Panc1 (cell line): ENCODE results near the gene PSMB2. TPM values are rescaled to one million over a fixed set of nuclear protein-coding genes. Genes with fewer than 3 reads are reported as not detected.

ENCODE experiments used
- ATAC-seq: fragments of 200-7000 bp; cut with Tn5 transposase; 2 replicates; pipeline ENCODE4 v1.9.1; 2020; ENCODE audit warnings: mild to moderate bottlenecking, moderate library complexity
- BruUV-seq: library from RNA; stranded (reverse); fragments of 400-500 nt; replicated peaks from 2 replicates; lab custom pipeline; 2021; lab: Mats Ljungman, UMichigan
- CTCF ChIA-PET: fragments of 300-600 bp; sonication (Branson Sonifier 250); formaldehyde crosslinking; loops from one replicate; lab custom pipeline; 2022; ENCODE audit warnings: antibody characterized with exemption; lab: Charles Lee
- POLR2A ChIA-PET: fragments of 300-600 bp; sonication (Branson Sonifier 250); formaldehyde crosslinking; loops from one replicate; lab custom pipeline; 2022; ENCODE audit warnings: antibody characterized with exemption; lab: Charles Lee
- DNase-seq: peaks from one replicate; pipeline ENCODE4 v3.0.0-alpha.2; 2010; ENCODE audit warnings: low read depth, low spot score
- H3K27ac ChIP-seq: 2 replicates; pipeline ENCODE4 v1.5.1; 2011; ENCODE audit warnings: mild to moderate bottlenecking, low read length, inconsistent platforms
- H3K27me3 ChIP-seq: fragments of 200-500 bp; sonication (Bioruptor generic); 2 replicates; pipeline ENCODE4 v1.6.0; 2014; ENCODE audit warnings: low read length, inconsistent platforms; ENCODE audit not compliant: control insufficient read depth, insufficient read depth
- H3K36me3 ChIP-seq: fragments of 200-500 bp; sonication (Bioruptor generic); 2 replicates; pipeline ENCODE4 v1.5.1; 2014; ENCODE audit warnings: inconsistent platforms, mild to moderate bottlenecking, low read length, moderate library complexity; ENCODE audit not compliant: control insufficient read depth, insufficient read depth
- H3K4me1 ChIP-seq: 2 replicates; pipeline ENCODE4 v1.5.1; 2011; ENCODE audit warnings: inconsistent platforms, mild to moderate bottlenecking, low read length, moderate library complexity; ENCODE audit not compliant: control insufficient read depth, insufficient read depth
- H3K4me3 ChIP-seq, 2 experiments: 2 replicates each; pipeline ENCODE4 v1.5.1; 2011 to 2012; ENCODE audit warnings: low read depth in 2 of 2, low read length in 2 of 2, mild to moderate bottlenecking in 2 of 2, inconsistent platforms in 1 of 2, moderate library complexity in 1 of 2
- H3K9me3 ChIP-seq: fragments of 200-500 bp; sonication (Bioruptor generic); 2 replicates; pipeline ENCODE4 v1.5.1; 2014; ENCODE audit warnings: low read depth, mild to moderate bottlenecking, inconsistent platforms, low read length, moderate library complexity; ENCODE audit not compliant: control insufficient read depth, insufficient read depth
- CTCF ChIP-seq: fragments of 450-650 bp; IDR thresholded peaks from 2 replicates; pipeline ENCODE4 v1.5.1; 2017; ENCODE audit warnings: mild to moderate bottlenecking
- POLR2AphosphoS5 ChIP-seq: IDR thresholded peaks from 2 replicates; pipeline ENCODE4 v1.6.1; 2012; ENCODE audit warnings: mild to moderate bottlenecking, low read depth, low read length, moderate library complexity
- REST ChIP-seq, 2 experiments: IDR thresholded peaks; 2 replicates each; pipeline ENCODE4 v1.6.1; 2011 to 2012; ENCODE audit warnings: low read depth in 2 of 2, control low read depth in 1 of 2, low read length in 1 of 2, mild to moderate bottlenecking in 1 of 2, moderate library complexity in 1 of 2; ENCODE audit not compliant: insufficient read depth in 1 of 2
- SIN3A ChIP-seq: IDR thresholded peaks from 2 replicates; pipeline ENCODE4 v1.6.1; 2012; ENCODE audit warnings: low read depth, mild to moderate bottlenecking, low read length, moderate library complexity, borderline replicate concordance; ENCODE audit not compliant: insufficient read depth
- TCF7L2 ChIP-seq: IDR thresholded peaks from 2 replicates; pipeline ENCODE4 v1.6.1; 2011; ENCODE audit warnings: mild to moderate bottlenecking, low read depth, low read length, inconsistent platforms
- in situ Hi-C: cut with HindIII; loops from 2 replicates; pipeline ENCODE4 v1.10.0; 2016; ENCODE audit warnings: low sequenced_read_pairs, low pct_unique_long_range_greater_than_20kb
- intact Hi-C: fragments of 100-400 bp; cut with micrococcal nuclease; formaldehyde crosslinking; loops from one replicate; pipeline ENCODE4 v1.10.0; 2022; ENCODE audit not compliant: unreplicated experiment
- total RNA-seq: library from RNA; stranded (reverse); gene quantifications from one replicate; pipeline ENCODE4 v1.2.1, GENCODE V29; 2021; ENCODE audit not compliant: unreplicated experiment

Gene PSMB2
- total RNA-seq, 1 experiment from 2014 or later: 95.0 TPM

- no peaks in the 10 kb centered on the region; the same call in 1 of the 2 replicates for H3K36me3 ChIP-seq
- no peaks in the 10 kb centered on the region for H3K27me3 ChIP-seq
- in situ Hi-C loops: no loop called here
- intact Hi-C loops: no loop called here
- ATAC-seq (no peak), DNase-seq (no peak)
- BruUV-seq: no TSS peak
- TF ChIP-seq SIN3A (no peak), CTCF (no peak), REST (IDR thresholded peaks at IDR 0.05; ENCODE audit: insufficient read depth in 1 of 2, low read depth in 2 of 2, low read length in 1 of 2) (no peak), POLR2AphosphoS5 (no peak), TCF7L2 (no peak)
- POLR2A ChIA-PET: no interaction called here
- H3K4me3 ChIP-seq: no peak overlapping the region
- CTCF ChIA-PET: interaction anchor here (1.6 kb wide), 1 partner anchor 134 kb away, joined by 3 read pairs; no protein-coding TSS in a partner anchor
- no peaks in the 10 kb centered on the region for H3K4me1 ChIP-seq
- H3K9me3 ChIP-seq: no peaks in the 10 kb centered on the region
- H3K27ac ChIP-seq: no peak overlapping the region
Measured at GRCh38 chr1:35592991-35593769, 48.1 kb downstream of the PSMB2 start.

- ChIA-PET CTCF (no interaction called here), POLR2A (no interaction called here)
- Histone ChIP-seq H3K36me3 (no peaks in the 10 kb centered on the region; the same call in 1 of the 2 replicates), H3K27ac (no peak overlapping the region), H3K27me3 (no peaks in the 10 kb centered on the region), H3K4me1 (no peaks in the 10 kb centered on the region), H3K4me3 (no peak overlapping the region), H3K9me3 (no peaks in the 10 kb centered on the region)
- ATAC-seq (no peak), DNase-seq (no peak)
- in situ Hi-C loops (no loop called here), intact Hi-C loops (no loop called here)
- no TSS peak for BruUV-seq
- TF ChIP-seq SIN3A: no peak
- TF ChIP-seq TCF7L2: no peak
- TF ChIP-seq CTCF: no peak
- no peak for TF ChIP-seq REST (IDR thresholded peaks at IDR 0.05; ENCODE audit: insufficient read depth in 1 of 2, low read depth in 2 of 2, low read length in 1 of 2)
- no peak for TF ChIP-seq POLR2AphosphoS5
Measured at GRCh38 chr1:35591211-35591610, 50.1 kb downstream of the PSMB2 start.
